ENCODE measurements around the gene CACNB4. TPM values are rescaled to one million over a fixed set of nuclear protein-coding genes. Genes with fewer than 3 reads are reported as not detected.
"Not testable (repeated sequence)": the region's sequence is repeated elsewhere in the genome, so short reads cannot be mapped to it uniquely, and the experiment has no call there.

The CACNB4 gene
- total RNA-seq, 4 donors from 2014 or later, result 3.5 to 4.8 (median 4.3) TPM

DNA sequence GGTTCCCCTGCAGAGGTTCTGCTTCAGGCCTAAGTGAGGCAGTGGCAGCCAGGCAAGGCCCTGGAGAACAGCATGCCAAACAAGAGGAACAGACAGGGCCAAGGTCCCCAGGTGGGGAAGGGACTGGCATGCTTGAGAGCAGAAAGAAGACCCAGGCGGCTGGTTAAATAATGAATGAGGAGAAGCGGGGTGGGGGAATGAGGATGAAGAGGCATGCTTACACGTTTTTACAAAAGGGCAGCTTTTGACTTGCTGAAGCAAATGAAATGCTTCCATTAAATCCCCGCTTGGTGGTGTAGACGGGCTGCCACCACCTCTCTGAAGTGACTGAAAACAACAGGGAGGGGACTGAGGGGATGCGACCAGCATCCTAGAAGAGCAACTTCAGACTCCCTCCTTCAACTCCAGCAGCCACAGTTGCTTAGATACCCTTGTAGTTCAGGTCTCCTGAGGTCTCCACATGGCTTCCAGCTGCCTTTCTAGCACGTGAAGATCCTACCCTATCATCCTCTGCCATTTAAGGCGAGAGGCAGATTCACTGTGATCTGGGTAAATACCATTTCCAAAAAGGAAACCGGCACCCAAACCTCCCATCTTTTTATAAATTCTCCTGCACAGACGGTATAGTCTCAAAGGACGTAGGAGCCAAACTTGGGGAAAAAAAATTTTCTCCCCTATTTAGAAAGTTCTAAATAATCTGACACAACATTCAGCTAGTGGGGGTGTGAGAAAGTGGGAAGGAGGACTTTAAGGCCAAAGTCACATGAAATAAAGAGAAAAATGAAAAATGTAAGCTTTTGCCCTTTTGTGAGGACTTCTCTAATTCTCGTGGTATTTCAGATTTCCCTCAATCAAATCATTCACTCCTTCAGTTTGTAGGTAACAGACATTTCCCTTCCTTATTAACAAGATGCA is 65.6 kb downstream of the CACNB4 start:
- no peaks in the 10 kb centered on the region for H3K27me3 ChIP-seq

DNA sequence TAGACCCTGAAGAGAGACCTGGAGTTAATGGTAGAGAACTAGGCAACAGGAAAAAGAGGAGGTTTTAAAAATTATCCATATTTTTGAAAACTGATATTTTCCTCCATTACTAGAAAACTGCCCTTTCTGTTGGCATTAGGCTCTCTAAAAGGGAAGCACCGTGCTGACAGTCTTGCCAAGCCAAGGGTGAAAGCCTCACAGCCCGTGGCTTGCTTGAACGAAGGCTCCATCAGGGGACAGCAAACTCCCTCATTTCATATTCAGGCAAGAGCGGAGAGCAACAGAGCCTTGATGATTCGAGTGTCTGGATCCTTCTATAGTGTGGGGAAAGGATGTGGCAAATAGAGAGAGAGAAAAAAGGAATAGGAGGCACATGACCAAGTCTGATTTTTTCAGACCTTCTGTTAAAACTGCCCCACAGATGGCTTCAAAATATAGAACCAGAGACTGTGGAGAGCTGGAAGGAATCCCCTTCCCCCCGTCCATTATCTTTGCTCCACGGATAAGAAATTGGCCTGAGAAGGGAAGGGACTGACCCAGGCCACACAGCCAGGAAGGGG is 67.0 kb downstream of the CACNB4 start:
- Histone ChIP-seq H3K9me3 (no peaks in the 10 kb centered on the region), H3K4me1 (peaks cover 0 to under 1% (median 0%) of the 10 kb centered on the region in 4 donors), H3K27ac (no peak overlapping the region), H3K27me3 (no peaks in the 10 kb centered on the region), H3K4me3 (no peak overlapping the region), H3K36me3 (no peaks in the 10 kb centered on the region)
- no peak for DNase-seq (ENCODE audit: low spot score in 2 of 2)
- WGBS, 2 donors, result 68 to 74% methylated on average over 7 of the region's 7 CpGs
- TF ChIP-seq, protein P1, sequence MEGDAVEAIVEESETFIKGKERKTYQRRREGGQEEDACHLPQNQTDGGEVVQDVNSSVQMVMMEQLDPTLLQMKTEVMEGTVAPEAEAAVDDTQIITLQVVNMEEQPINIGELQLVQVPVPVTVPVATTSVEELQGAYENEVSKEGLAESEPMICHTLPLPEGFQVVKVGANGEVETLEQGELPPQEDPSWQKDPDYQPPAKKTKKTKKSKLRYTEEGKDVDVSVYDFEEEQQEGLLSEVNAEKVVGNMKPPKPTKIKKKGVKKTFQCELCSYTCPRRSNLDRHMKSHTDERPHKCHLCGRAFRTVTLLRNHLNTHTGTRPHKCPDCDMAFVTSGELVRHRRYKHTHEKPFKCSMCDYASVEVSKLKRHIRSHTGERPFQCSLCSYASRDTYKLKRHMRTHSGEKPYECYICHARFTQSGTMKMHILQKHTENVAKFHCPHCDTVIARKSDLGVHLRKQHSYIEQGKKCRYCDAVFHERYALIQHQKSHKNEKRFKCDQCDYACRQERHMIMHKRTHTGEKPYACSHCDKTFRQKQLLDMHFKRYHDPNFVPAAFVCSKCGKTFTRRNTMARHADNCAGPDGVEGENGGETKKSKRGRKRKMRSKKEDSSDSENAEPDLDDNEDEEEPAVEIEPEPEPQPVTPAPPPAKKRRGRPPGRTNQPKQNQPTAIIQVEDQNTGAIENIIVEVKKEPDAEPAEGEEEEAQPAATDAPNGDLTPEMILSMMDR (IDR thresholded peaks at IDR 0.05), result no peak
- no peak for TF ChIP-seq EP300 (IDR thresholded peaks at IDR 0.05)
- no peak for TF ChIP-seq POLR2A (IDR thresholded peaks at IDR 0.05)

More for the DNA sequence above, 65.6 kb downstream of the CACNB4 start:
- DNase-seq (ENCODE audit: low spot score in 2 of 2), result no peak
- peaks cover 0 to 15% (median 0%) of the 10 kb centered on the region in 4 donors for H3K4me1 ChIP-seq
- TF ChIP-seq EP300 (IDR thresholded peaks at IDR 0.05) (no peak), POLR2A (IDR thresholded peaks at IDR 0.05) (no peak)
- TF ChIP-seq, protein P1 (IDR thresholded peaks at IDR 0.05), result no peak
- no peaks in the 10 kb centered on the region for H3K36me3 ChIP-seq
- H3K4me3 ChIP-seq, result no peak overlapping the region
- no peaks in the 10 kb centered on the region for H3K9me3 ChIP-seq
- 73 to 74% methylated on average over 12 of the region's 12 CpGs for WGBS, 2 donors
- H3K27ac ChIP-seq, result no peak overlapping the region

DNA sequence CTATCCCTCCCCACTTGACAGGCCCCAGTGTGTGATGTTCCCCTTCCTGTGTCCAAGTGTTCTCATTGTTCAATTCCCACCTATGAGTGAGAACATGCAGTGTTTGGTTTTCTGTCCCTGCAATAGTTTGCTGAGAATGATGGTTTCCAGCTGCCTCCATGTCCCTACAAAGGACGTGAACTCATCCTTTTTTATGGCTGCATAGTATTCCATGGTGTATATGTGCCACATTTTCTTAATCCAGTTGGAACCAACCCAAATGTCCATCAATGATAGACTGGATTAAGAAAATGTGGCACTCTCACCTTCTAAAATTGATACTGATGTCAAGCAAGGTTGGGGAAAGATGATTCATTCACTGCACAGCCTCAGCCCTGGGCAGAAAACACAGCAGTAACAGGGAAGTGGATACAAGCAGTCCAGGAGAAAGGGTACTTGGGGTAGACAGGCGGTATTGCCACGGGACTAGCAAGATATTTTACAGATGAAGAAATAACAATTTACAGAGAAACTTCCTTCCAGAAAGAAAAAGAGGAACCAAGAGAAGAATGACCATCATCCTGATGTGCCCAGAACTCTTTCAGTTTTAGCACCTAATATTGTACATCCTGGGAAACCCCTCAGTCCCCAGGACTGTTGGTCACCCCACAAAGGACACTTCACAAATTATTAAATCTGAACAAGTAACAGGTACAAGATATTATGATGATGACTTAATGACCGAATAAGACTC is 68.1 kb downstream of the CACNB4 start:
- not testable (repeated sequence) for H3K27me3 ChIP-seq; H3K9me3 ChIP-seq; H3K36me3 ChIP-seq; H3K4me3 ChIP-seq; DNase-seq (ENCODE audit: low spot score in 2 of 2); H3K27ac ChIP-seq; H3K4me1 ChIP-seq
- 90 to 92% methylated on average over 4 of the region's 4 CpGs for WGBS, 2 donors

DNA sequence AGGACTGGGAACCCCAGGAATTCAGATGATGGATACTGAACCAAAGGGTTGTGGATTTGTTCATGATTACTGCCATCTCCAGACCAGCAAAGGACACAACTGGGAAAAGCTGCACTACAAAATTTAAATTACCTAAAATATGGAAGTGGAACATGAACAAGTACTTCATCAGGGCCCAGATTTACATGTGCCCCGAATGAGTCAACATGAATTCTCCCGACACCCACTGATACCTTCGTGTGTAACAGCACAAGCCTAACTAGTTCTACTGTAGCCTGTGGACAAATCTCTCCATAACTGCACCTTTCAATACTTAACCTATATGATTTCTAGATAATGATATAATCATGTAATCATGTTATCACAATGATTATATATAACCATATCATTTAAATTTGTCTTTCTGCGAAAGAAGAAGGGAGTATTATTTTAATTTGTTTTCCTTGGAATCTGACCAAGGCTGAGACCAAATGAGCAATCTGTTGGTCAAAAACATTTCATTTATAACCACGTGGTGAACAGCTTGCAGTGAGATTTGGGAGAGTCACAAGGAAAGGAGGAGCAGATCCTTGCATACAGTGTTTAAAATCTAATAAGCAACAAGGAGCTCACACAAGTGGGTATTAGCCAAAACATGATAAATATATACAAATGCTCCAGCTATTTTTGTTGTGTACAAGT is 70.5 kb downstream of the CACNB4 start:
- 52 to 64% methylated on average over 5 of the region's 5 CpGs for WGBS, 2 donors
- no peaks in the 10 kb centered on the region for H3K36me3 ChIP-seq
- DNase-seq (ENCODE audit: low spot score in 2 of 2), result no peak
- no peak overlapping the region for H3K4me3 ChIP-seq
- H3K27me3 ChIP-seq, result no peaks in the 10 kb centered on the region
- peaks cover 0 to 8% (median 0%) of the 10 kb centered on the region in 4 donors for H3K4me1 ChIP-seq
- H3K27ac ChIP-seq, result no peak overlapping the region
- no peaks in the 10 kb centered on the region for H3K9me3 ChIP-seq
- TF ChIP-seq, protein P1 (IDR thresholded peaks at IDR 0.05), result no peak
- no peak for TF ChIP-seq EP300 (IDR thresholded peaks at IDR 0.05)
- TF ChIP-seq POLR2A (IDR thresholded peaks at IDR 0.05), result no peak

DNA sequence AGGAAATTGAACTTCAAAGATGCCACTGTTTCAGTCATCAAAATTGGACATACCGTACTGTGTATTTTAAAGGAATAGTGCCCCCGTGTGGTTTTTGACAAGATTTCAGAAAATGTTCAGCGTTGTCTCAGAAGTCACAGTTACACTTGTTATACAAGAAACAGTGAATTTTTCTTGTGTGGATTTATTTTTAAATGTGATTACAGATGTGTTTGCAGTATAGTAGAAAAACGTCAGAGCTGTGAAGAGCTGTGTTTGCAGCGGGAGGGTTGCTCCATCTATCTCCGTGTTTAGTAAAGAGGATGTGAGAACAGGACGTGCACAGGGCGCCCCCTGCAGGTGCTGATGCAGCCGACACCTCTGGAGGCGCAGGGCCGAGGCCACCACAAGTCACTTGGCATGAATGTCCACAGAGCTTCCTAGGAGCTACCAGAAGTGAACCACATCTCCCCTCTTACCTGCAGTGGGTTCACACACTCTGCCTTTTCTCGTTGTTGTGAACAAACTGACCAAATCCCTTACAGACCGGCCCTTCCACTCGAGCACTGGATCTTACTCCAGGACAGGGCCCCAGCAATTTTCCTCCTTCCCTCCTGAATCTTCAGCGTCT is 73.1 kb downstream of the CACNB4 start:
- H3K27ac ChIP-seq, result no peak overlapping the region
- TF ChIP-seq, protein P1 (IDR thresholded peaks at IDR 0.05), result peak; percentile 82 to 94 (median 90)
- TF ChIP-seq POLR2A (IDR thresholded peaks at IDR 0.05), result no peak
- WGBS, 2 donors, result 16 to 17% methylated on average over 15 of the region's 15 CpGs
- H3K4me3 ChIP-seq, result peak overlapping the region in 3 of 4 donors; percentile 24 to 39 (median 36)
- H3K9me3 ChIP-seq, result no peaks in the 10 kb centered on the region
- H3K36me3 ChIP-seq, result no peaks in the 10 kb centered on the region
- peak; percentile 74 to 87 for DNase-seq (ENCODE audit: low spot score in 2 of 2)
- peaks cover 0 to 8% (median 0%) of the 10 kb centered on the region in 4 donors for H3K4me1 ChIP-seq
- H3K27me3 ChIP-seq, result no peaks in the 10 kb centered on the region

Data from tibial nerve (tissue), 4 donors.